Activated CD4-positive, alpha-beta T cell treated with anti-CD3 and anti-CD28 coated beads, Interleukin-2, Interleukin-6, amounts not matched to agents 100 ng/mL and 50 ng/mL, durations not matched to agents 16 hours and 8 hours (primary cell): ENCODE measurements around the gene ELP6.

Source experiments
- DNase-seq: peaks from one replicate; pipeline ENCODE4 v3.0.0-alpha.2; 2020

Gene ELP6

GRCh38 chr3:47455806-47456452 is 57.6 kb downstream of the ELP6 start:
- DNase-seq: no peak

DNA sequence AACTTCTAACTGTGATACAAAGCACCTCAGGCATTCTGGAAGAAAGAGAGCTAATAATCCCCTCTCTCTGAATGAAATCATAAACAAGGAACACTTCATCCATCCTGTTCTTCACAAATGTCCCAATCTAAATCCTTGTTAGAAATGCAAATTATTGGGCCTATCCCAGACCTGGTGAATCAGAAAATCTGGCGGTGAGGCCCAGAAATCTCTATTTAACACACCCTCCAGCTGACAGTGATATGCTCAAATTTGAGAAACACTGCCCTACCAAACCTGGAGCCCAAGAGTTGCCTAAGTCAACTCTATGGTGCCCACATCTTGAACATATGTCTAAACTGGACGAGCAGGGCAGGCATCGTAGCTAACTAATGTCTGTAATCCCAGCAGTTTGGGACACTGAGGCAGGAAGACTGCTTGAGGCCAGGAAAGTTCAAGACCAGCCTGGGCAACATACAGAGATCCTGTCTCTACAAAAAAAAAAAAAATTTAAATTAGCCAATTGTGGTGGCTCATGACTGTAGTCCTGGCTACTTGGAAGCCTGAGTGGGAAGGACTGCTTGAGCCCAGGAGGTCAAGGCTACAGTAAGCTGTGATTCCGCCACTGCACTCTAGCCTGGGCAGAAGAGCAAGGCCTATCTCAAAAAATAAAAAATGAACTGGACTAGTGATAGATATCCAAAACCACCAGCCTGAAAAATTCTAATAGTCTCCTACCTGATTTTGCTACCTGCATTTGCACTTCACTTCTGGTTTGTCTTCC is 60.9 kb downstream of the ELP6 start:
- DNase-seq: no peak
